GM21390 (cell line): ENCODE measurements around the gene SMYD3.

Experiments used
- ATAC-seq: cut with Tn5 transposase; IDR thresholded peaks from one replicate; pipeline ENCODE4 v1.9.1; 2021; ENCODE audit not compliant: unreplicated experiment

SMYD3 gene

GRCh38 chr1:246471688-246472087, 35.4 kb downstream of the SMYD3 start:
- no peak for ATAC-seq

- no peak for ATAC-seq
Observed at GRCh38 chr1:246470585-246470984, 36.5 kb downstream of the SMYD3 start.

GRCh38 chr1:246462986-246463385, 44.1 kb downstream of the SMYD3 start:
- no peak for ATAC-seq

- ATAC-seq = no peak
Observed at GRCh38 chr1:246460406-246460805, 46.7 kb downstream of the SMYD3 start.

GRCh38 chr1:246459221-246459620, 47.9 kb downstream of the SMYD3 start:
- no peak for ATAC-seq

GRCh38 chr1:246455476-246455875, 51.6 kb downstream of the SMYD3 start:
- no peak for ATAC-seq

GRCh38 chr1:246454655-246455054, 52.4 kb downstream of the SMYD3 start:
- ATAC-seq = no peak

GRCh38 chr1:246450611-246451251, 56.3 kb downstream of the SMYD3 start:
- no peak for ATAC-seq

GRCh38 chr1:246448373-246448772, 58.7 kb downstream of the SMYD3 start:
- ATAC-seq = no peak

GRCh38 chr1:246447501-246447900, 59.6 kb downstream of the SMYD3 start:
- no peak for ATAC-seq

GRCh38 chr1:246445503-246445902, 61.6 kb downstream of the SMYD3 start:
- no peak for ATAC-seq

- ATAC-seq = no peak
Observed at GRCh38 chr1:246444617-246445016, 62.5 kb downstream of the SMYD3 start.

GRCh38 chr1:246437961-246438360, 69.1 kb downstream of the SMYD3 start:
- no peak for ATAC-seq

- ATAC-seq = no peak
Observed at GRCh38 chr1:246435421-246436041, 71.5 kb downstream of the SMYD3 start.

- no peak for ATAC-seq
Observed at GRCh38 chr1:246434335-246434734, 72.7 kb downstream of the SMYD3 start.

- no peak for ATAC-seq
Observed at GRCh38 chr1:246428542-246429308, 78.4 kb downstream of the SMYD3 start.

GRCh38 chr1:246427611-246428010, 79.5 kb downstream of the SMYD3 start:
- no peak for ATAC-seq

- ATAC-seq = no peak
Observed at GRCh38 chr1:246425895-246426294, 81.2 kb downstream of the SMYD3 start.

GRCh38 chr1:246425139-246425794, 81.8 kb downstream of the SMYD3 start:
- no peak for ATAC-seq

GRCh38 chr1:246420300-246420699, 86.8 kb downstream of the SMYD3 start:
- ATAC-seq = no peak

- no peak for ATAC-seq
Observed at GRCh38 chr1:246418565-246419312, 88.3 kb downstream of the SMYD3 start.
